ENCODE measurements around the gene COBL.

Gene COBL

DNA sequence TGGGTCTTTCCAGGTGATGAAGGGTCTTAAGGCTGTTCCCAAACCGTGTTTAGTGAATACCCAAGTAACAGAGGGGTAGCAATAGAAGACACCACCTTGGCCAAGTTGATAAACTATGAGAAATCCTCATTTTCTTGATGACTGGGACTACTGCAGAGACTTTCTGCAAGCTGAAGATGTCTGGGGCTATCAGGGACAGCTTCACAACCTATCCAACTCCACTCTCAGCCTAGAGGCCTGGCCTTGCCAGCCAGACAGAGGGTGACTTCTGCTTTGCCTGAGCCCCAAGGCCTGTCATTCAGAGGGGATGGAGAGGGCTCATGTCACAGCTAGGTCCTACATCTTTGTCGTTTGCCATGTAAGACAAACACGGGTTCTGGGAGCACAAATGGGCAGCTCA, 278.0 kb downstream of the COBL start:
- DNase-seq, result no peak

DNA sequence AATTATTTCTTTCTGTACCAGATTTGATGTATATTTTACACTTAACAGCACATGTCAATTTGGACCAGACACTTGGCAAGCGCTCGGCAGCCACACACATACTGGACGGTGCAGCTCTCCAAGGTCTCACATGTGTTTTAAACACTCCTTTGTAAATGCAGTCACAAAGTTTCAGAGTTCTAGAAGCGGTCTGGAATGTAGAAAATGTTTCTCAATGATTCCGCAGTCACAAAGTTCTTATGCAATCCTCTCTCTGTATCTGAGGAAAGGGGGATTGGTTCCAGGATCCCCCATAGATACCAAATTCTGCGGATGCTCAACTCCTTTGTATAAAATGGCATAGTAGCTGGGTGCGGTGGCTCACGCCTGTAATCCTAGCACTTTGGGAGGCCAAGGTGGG, 280.9 kb downstream of the COBL start:
- DNase-seq, result no peak

DNA sequence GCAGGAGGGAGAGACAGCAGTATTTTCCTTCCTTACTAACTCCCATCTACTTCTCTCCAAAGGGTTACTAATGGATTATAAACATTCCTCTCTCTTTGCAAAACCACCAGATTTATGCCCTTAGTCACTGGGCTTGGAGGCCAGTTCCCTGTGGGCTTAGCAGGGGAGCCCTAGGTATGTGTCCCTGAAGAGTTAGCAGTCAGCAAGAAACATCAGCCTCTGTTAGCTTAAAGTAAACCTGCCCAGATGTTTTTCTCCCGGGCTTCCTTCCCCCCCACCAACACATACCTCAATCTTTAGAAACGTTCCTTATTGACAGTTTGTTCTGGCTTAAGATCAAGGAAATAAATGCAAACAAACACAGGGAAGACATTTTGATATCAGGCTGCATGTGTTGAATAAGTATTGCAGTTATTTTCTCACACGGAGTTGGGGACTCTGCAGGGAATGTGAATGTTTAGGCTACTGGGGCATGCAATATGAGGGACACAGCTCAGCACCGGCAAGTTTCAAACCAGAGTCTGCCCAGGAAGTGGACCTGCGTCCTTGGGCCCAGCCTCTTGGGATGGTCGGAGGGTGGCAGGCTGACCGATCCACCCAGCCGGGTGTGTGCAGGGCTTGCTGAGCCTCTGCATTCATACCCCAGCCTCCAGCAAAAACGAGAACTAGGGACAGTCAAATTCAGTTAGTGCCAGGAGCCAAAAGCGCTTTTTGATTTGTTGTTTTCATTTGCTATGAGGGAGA, 281.9 kb downstream of the COBL start:
- no peak for DNase-seq

DNA sequence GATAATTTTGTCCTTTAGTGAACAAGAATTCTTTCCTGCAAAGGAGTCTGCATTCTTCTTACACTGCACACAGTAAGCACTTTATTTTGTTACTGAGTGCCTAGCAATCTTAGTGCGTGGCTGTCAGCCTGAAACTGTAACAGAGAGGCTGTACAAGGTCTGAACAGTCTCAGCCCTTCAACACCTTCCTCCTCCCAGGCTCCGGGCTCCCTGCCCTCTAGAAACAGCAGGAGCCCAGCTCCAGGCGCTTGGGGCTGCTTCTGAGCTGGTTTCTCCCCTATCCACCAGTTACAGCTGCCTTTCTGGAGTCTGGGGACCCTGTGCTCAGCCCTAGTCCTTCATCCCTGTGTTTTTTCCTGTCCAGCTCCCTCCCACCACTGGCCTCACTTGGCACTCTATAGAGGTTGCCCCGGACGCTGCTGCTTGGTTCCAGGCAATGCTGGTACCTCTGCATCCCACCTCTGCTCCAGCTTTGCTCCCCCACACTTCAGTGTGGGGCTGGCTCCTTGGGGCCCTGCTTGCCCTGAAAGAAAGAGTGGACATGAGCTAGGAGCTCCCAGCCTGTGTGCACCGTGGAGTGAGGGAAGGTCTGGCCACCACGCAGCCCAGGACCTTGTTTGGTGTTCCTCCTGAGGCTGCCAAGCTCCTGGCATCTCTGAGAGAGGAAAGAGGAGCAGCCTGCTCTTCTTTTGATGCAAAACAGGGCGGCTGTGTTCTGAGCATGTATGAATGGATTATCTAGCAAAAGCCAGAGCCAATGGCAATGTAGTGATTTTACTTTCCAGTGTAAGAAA, 282.7 kb downstream of the COBL start:
- no peak for DNase-seq

DNA sequence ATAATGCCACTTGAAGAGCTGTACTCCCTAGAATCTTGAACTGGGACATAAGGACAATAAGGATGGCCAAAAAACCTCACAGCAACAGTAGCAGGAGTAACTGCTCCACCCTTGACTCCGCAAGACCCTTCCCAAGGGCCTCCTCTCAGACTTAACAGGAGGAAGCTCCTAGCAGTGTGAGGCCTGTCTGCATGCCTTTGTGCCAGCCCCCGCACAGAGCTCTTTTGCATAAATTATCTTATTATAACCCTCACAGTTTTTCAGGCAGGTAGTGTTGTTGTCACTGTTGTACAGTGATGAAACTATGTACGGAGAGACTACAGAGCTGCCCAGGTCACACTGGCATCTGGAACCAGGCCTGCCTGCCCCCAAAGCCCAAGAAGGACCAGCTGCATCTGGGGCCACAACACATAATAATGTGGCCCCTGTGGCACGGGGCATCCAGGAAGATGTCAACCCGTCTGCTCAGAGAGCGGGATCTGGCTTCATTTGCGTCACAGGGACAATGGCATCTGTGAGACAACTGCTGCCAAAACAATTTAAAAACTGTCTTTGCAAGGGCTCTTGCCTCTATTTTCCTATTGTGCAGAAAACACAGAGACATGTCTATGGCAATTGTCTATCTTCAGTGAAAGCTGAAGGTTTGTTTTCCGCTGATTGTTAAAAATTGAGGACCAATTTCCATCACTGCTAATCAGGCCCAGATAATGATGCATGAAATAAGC, 284.7 kb downstream of the COBL start:
- no peak for DNase-seq

DNA sequence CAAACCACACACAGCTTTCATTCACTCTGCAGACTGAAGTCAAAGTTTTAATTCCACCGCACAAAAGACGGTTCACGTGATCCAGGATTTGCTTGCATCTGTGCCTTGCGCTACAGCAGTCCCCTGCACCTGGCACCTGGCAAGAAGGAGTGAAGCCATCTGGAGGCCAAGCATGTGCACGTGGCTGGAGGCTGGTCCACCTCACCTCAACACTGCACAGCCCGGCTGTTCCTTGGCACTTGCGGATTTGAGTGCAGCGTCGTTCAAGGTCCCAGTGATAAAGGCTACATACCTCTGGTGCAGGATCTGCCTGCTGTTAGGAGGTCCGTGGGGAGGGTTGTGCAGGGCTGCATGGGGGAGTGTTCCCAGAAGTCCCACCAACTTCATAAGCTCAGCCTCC, 285.4 kb downstream of the COBL start:
- no peak for DNase-seq

DNA sequence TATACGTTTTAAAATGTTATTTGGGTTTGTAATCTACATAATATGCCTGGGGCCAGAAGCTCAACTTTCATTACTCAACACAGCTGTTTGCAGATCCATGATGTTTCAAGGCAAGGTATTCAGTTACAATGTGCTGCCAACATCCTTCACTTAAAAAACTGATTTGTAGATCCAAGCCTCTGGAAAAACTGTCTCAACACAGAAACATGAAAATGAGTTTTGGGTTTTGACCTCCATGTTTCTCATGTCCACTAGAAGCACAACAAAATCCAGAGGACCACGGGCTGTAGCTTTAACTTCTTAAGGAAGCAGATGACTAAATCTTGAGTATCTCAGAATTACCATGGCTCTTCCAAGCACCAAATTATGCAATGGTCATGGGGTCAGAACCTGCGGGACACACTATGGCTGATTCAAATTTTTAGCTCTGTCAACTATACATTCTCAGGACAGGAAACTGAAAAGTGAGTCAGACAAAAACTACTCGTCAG, 286.9 kb downstream of the COBL start:
- no peak for DNase-seq

DNA sequence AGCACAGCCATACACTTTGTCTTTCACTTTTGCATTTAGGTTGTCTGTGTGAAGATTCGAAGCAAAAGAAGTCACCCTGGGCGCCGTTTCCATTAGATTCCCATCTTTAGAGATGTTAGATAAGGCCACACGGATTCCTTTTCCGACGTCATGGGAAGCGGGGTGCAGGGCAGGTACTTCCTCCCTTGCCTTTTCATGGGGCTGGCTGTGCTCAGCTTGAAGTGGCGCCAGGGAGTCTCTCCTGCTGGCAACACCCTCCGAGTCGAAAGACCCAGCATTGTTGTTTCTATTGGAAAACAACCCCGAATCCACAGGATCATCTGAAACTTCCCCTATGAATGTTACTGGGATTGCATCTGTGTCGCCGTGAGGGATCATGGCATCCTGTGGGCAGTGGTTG, 287.5 kb downstream of the COBL start:
- no peak for DNase-seq

DNA sequence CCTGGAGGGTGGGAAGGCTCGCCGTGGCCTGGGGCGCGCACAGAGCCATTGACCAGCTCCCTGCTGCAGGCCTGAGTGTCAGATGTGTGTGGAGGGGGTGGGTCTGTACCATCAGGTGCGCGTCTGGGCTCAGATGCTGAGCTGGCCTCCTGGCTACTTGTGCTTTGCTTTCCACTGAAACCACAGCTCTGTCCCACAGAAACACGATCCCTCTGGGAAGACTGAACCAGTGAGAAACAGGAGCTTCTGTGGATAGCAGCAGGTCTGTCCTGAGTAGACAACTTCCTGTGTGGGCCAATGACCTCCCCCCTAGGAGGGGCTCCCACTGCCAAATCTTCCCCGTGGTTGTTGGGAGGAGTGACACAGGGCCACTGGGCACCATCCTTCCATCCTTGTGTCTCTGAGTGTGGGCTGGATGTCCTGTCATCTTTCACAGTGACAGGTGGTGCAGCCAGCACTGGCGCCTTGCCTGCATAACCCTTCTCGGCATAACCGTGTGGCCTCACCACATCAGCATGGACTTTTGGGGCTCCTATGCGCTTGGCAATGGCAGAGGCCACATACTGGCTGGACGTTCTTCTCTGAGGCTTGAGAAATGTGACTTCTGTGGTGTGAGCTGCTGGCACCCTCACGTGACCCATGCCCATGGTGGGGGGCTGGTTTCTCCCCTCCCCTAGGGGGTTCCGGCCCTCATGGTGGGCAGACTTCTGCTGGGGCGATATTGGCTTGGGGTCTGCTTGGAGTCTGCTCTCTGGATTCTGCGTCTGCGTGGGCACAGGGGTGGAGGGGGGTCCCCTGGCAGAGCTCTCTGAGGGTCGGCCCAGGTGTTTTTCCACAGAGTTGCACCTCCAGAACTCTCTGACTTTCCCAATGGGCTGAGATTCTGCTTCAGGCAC, 288.4 kb downstream of the COBL start:
- no peak for DNase-seq

DNA sequence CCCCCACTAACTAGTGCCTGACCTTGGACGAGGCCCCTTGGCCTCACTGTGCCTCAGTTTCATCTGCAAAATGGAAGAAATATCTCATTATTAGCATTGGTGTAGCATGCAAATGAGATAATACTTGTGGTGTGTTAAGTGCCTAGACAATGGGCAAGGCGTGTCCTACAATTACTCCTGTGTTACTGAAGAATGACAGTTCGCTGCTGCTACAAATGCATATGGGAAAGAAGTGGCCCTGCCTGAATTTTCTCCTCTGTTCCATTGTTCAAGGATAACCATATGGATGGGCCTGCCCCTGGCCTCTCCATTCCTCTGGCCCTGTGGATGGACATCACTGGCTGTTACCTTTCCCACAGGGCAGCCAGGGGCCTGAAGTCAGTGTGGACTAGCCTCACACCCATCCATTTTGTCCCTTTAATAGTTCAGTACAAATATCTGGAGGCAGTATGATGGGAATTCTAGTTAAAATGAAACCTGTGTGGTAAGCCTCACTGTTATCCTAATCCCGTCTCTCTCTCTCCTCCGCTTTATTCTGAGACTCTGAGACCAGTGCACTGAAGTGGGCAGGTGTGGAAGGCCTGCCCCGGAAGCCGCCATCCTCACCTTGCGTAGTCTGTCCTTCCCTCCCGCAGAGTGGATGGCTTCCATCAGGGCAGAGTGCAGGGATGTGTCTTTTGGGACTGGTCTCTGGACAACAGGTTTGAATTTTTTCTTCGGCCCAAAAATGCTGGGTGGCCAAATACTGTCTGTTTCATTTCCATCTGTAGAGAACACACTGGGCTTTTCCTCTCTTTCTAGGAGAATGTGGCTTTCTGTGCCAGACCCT, 289.3 kb downstream of the COBL start:
- DNase-seq, result no peak

DNA sequence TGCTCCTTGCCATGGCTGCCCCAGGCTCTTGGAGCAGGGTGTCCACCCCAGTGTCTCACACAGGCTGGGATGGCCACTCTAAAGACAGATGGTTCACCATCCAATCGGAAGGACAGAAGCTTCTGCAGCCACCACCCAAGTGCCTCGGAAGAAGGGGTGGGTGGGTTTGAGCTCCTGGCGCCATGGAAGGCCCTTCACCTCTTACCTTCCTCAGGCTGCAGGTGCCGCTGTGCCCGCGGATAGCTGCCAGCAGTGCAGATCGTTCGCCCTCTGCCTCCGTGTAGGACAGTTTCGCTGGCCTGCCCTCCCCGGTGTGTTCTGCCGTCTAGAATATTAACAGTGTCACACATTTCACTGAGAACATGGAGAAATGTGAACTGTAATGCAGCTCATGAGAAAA, 290.3 kb downstream of the COBL start:
- DNase-seq, result no peak

DNA sequence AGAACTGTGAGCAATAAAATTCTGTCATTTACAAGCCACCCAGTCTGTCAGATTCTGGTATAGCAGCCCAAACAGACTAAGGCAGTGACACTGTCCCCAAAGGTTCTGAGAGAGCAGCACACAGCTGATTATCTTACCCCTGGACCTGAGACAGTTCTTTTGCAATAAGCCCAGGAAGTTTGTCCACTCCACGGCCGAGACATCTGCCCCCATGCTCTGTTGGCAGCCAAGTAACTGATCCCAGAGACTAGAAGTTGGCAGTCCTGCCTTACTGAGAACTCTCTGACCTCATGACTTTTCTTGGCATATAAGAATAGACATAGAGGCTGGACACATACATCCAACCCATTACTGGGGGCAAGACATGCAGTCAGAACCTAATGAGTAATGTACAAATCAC, 290.9 kb downstream of the COBL start:
- DNase-seq, result no peak

DNA sequence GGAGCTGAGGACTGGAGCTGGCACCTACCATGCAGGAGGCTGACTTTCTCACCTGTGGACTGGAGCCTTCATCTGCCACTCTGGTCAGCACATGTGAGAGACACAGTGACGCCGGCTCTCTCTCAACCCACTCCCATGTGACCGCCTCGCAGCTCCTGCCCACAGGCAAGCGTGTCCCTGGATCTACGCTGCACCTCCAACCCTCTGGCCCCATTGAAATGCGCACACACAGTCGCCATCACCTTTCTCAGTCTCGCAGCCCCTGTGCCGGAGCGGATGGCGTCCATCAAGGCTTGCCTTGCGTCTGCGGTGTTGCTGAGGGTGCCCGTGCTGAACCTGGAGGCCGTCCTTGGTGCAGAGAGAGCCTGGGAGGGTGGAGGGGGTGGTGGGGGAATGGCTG, 291.7 kb downstream of the COBL start:
- no peak for DNase-seq

DNA sequence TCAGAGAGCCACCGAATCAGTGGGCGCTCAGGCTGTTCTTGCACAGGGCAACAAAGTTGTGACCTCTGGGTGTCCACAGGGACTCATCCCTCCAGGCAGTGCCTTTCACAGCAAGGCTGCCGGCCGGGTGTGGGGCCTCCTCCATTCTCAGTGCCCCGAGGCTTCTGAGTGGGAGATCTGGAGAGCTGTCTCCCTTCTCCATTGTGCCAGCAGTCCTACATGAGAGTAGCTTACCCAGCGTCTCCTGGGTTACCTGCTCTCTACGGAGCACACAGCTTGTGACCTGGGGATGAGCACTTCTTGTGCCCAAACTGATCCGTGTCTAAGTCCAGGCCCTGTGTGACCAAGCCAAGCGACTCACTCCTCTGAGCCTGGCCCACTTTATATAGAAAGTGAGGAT, 293.1 kb downstream of the COBL start:
- no peak for DNase-seq

DNA sequence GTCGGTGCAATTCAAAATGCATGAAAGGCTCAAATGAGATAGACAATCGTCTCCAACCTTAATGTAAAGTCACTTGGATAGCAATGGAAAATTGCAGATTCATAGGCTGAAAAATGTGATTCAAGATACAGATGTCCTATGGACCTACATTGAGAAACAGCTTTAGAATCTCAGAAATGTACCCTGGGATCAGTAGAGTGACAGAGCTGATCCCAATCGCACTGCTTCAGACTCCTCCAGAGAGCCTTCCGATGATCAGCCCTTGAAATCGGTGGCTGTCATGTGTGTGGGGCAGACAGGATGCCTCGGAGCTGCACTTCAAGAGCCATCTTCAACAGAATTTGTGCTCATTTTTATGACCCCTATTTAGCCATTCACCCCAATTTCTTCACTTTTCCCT, 293.8 kb downstream of the COBL start:
- no peak for DNase-seq

DNA sequence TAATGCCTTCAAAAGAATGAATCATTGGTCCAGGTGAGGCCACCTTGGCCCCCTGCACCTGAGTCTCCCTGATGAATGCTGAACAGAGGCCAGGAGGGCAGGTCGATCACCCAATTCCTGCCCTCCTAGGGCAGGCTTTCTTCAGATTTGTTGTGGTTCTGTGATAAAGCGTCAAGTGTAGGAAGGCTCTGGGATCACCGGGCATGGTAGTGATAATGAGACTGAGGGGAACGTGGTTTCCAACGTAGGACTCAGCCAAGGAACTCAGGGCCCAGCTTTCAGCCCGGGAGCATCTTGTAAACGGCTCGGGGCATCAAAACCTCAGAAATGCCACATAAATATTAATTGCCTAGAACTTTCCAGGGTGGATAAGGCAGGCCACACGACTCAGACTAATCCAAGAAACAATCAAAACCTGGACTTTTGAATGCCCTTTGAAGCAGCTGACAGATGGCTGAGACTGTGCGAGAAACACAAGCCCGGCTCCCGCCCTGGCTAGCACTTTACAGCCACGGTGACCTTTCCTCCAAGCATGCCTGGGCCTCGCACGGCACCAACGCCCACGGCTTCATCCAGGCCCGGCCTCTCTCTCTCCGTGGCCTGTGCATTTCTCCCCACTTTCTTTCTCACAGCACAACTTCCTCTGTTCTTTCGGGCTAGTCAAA, 294.6 kb downstream of the COBL start:
- no peak for DNase-seq

DNA sequence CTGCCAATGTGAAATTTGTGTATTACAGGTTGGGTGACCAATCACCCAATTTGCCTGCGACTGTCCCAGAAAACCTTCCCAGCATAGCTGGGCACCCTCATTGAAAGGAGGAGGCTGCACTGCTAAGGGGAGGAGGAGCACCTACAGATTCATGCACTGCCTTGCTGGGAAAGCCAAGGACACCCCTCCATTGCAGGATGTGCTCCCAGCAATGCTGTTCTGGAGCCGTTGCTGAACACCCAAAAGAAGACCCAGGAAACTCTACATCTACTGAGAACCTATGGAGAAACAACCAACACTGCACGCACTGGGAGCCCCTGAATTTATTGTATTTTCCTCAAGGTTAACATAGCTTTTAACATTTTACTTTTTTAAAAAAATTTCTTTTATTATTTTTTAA, 295.7 kb downstream of the COBL start:
- DNase-seq, result no peak

DNA sequence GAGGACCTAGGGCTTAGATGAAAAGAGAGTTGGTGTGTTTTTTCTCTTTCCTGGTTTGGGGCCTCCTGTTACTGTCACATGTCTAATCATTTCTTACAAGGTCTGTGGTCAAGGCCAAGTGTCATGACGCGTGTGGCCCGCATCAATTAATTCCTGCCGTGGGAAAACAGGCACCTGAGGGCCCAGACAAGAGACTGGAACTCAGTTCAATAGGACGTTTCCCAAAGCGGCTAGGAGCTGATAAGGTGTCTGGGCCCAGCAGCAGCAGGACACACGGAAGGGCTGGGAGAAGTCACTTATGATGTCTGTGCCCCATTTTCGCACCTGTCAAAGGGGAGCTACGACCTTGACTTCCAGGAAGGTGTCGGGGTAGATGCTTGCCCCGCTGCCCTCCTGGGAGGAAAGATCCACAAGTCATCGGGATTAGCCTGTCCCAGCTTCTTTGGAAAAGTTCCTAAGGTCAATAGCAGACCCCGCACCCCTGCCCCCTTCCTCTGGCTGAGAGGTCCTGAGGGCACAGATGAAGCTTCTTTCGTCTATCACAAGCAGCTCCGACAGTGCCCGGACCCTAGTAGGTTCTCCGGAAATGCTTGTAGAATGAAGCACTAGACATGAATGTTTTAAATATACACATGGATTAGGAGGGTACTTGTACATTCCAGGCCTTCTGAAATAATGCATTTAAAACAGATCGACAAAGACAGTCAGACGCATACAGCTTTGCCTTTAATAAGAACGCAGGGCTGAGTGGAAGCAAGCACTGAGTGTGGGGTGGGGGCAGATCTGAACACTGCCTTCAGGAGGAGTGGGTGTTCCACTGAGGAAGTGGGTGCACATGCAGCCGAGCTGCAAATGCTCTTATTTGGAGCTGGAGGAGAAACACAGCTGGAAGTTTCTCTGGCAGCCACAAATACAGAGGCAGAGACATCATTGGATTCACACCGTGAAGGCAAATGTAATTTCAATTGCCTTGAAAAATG, 296.4 kb downstream of the COBL start:
- DNase-seq, result no peak

DNA sequence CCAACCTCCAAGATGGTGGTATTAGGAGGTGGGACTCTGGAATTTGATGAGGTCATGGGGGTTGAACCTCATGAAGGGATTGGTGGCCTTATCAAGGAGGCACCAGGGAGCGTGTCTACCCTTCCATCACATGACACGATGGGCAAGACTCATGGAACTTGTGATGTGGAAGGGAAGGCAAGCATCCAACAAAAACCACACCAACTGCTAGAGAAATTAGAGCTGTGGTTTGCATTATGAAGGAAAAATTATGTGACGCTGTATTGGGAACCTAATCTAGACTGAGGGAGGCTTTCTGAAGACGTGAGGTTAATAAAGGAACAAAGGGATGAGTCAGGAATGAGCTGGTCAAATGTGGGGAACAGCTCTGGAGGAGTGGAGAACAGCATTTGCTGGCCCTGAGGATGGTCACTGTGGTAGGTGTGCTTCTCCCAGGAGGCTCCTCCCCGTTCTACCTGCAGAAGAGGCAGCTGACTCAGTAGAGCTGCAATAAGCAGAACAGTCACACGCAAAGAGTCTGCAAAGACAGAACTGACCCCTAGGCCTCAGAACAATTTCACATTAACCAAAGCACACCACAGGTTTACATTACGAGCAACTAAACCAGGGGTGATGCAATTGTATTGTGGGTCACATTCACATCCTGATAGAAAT, 297.3 kb downstream of the COBL start:
- DNase-seq, result no peak
